Spleen (tissue), 11 donors: ENCODE measurements around the gene LRRN4CL. TPM values are rescaled to one million over a fixed set of nuclear protein-coding genes. Genes with fewer than 3 reads are reported as not detected.
A peak's percentile ranks its signal among the peaks of the same experiment; 100 is the strongest.

Experiments
- DNase-seq: peaks from one replicate; pipeline ENCODE4 v3.0.0-alpha.2; 2020
- H3K27ac ChIP-seq, 8 donors: fragments of 200-600 bp; sonication (generic) in 7 of 8; 1 replicate in 4 of 8; 2 replicates in 4 of 8; pipeline versions ENCODE4 v1.5.0 to v1.8.0; 2016 to 2021; ENCODE audit warnings: inconsistent platforms in 4 of 8, mild to moderate bottlenecking in 4 of 8, moderate library complexity in 1 of 8
- H3K27me3 ChIP-seq, 7 donors: fragments of 200-600 bp; sonication (generic) in 6 of 7; replicated peaks in 1 of 7; 1 replicate in 4 of 7; 2 replicates in 3 of 7; pipeline versions ENCODE4 v1.5.0 to v1.8.0; 2016 to 2021; ENCODE audit warnings: inconsistent platforms in 3 of 7, mild to moderate bottlenecking in 1 of 7
- H3K36me3 ChIP-seq, 6 donors: fragments of 200-600 bp; sonication (generic) in 5 of 6; 1 replicate in 4 of 6; 2 replicates in 2 of 6; pipeline versions ENCODE4 v1.5.0 to v1.8.0; 2016 to 2021; ENCODE audit warnings: inconsistent platforms in 2 of 6
- H3K4me1 ChIP-seq, 6 donors: fragments of 200-600 bp; sonication (generic) in 5 of 6; 1 replicate in 3 of 6; 2 replicates in 3 of 6; pipeline versions ENCODE4 v1.5.0 to v1.8.0; 2016 to 2021; ENCODE audit warnings: inconsistent platforms in 3 of 6
- H3K4me3 ChIP-seq, 8 donors: fragments of 200-600 bp; sonication (generic) in 7 of 8; 1 replicate in 4 of 8; 2 replicates in 4 of 8; pipeline versions ENCODE4 v1.5.0 to v1.8.0; 2016 to 2021; ENCODE audit warnings: inconsistent platforms in 4 of 8, mild to moderate bottlenecking in 4 of 8, moderate library complexity in 2 of 8
- H3K9me3 ChIP-seq, 8 donors: fragments of 200-600 bp; sonication (generic) in 7 of 8; 1 replicate in 4 of 8; 2 replicates in 4 of 8; pipeline versions ENCODE4 v1.5.0 to v1.8.0; 2016 to 2021; ENCODE audit warnings: inconsistent platforms in 4 of 8
- CTCF ChIP-seq, 11 experiments: fragments of 200-600 bp in 7 of 11; fragments of 450-650 bp in 4 of 11; sonication (generic) in 4 of 11; IDR thresholded peaks in 8 of 11; conservative IDR thresholded peaks in 3 of 11; 1 replicate in 7 of 11; 2 replicates in 4 of 11; pipeline versions ENCODE4 v1.4.0 to v1.8.0; 2016 to 2021; ENCODE audit warnings: antibody characterized with exemption in 11 of 11, inconsistent platforms in 4 of 11, mild to moderate bottlenecking in 1 of 11
- POLR2A ChIP-seq, 3 donors: fragments of 450-650 bp; IDR thresholded peaks; one replicate each; pipeline ENCODE4 v1.5.1; 2017; ENCODE audit warnings: antibody characterized with exemption in 3 of 3, mild to moderate bottlenecking in 1 of 3
- POLR2AphosphoS5 ChIP-seq, 3 donors: sonication (generic); formaldehyde crosslinking; IDR thresholded peaks; one replicate each; pipeline ENCODE4 v1.5.1; 2017; ENCODE audit warnings: antibody characterized with exemption in 3 of 3
- WGBS, 5 donors: extraction: QIAGEN DNeasy Blood & Tissue Kit in 3 of 5; methylation state at CpG; one replicate each; pipeline versions ENCODE4 v1.1.5 to v1.1.7; 2013 to 2018; 5-methylcytosine and 5-hydroxymethylcytosine counted together
- intact Hi-C: fragments of 100-400 bp; cut with DNase I; formaldehyde crosslinking; loops from one replicate; pipeline ENCODE4 v1.15.0; 2023; ENCODE audit warnings: low total_unique reads
- polyA plus RNA-seq, 3 donors: library from polyadenylated mRNA; stranded (reverse); fragments of 200-250 nt; gene quantifications; one replicate each; pipeline ENCODE4 v1.2.1, GENCODE V29; 2013
- total RNA-seq, 7 donors: library from RNA; depleted of rRNA in 3 of 7; stranded (reverse); fragments of >200 nt in 3 of 7; fragmentation: NEBNext Ultra II Directional in 4 of 7; extraction: Animal tissue kit (Norgen Biotek cat#: 25700) in 4 of 7; gene quantifications; one replicate each; pipeline versions ENCODE4 v1.1.0 to v1.2.1, GENCODE V29; 2016 to 2021
- donor health status: healthy with polysubstance abuse.
- donor health status: DM: no; HTN: no; CAD: no; lungs with moderate emphysema.
- donor health status: DM: no; HTN: no; CAD: no.
- donor health status: Bipolar disorder and iron deficiency.
- donor health status: healthy.
- donor health status: DM: no; HTN: no; CAD: no.
- donor health status: DM: yes; HTN: yes; CAD: no.

The LRRN4CL gene
- total and polyA plus RNA-seq, 10 donors: 0.04 to 0.48 (median 0.17) TPM; not detected in 7

GRCh38 chr11:62664405-62665074, 24.8 kb downstream of the LRRN4CL start:
- Histone ChIP-seq H3K27me3 (no peaks in the 10 kb centered on the region), H3K4me3 (peak overlapping the region; percentile 73 to 91 (median 82)), H3K9me3 (no peaks in the 10 kb centered on the region), H3K4me1 (peaks cover 25 to 66% (median 48%) of the 10 kb centered on the region in 6 donors), H3K36me3 (peaks cover 0 to 47% (median 19%) of the 10 kb centered on the region in 6 donors), H3K27ac (peak overlapping the region; percentile 87 to 96 (median 94))
- TF ChIP-seq POLR2AphosphoS5 (IDR thresholded peaks at IDR 0.05): no peak
- no peak for TF ChIP-seq POLR2A (IDR thresholded peaks at IDR 0.05)
- no peak for TF ChIP-seq CTCF (IDR thresholded peaks at IDR 0.05 in 8 of 11, conservative IDR thresholded peaks at IDR 0.05 in 3 of 11)
- DNase-seq: no peak
- intact Hi-C loops: no loop called here
- 2 to 5% (median 2%) methylated on average over 18 to 36 of the region's 36 CpGs for WGBS, 5 donors

GRCh38 chr11:62656796-62657429, 32.4 kb downstream of the LRRN4CL start:
- no peak for DNase-seq
- peaks cover 0 to 16% (median 4%) of the 10 kb centered on the region in 6 donors for H3K36me3 ChIP-seq
- TF ChIP-seq POLR2A (IDR thresholded peaks at IDR 0.05) (no peak), POLR2AphosphoS5 (IDR thresholded peaks at IDR 0.05) (no peak), CTCF (IDR thresholded peaks at IDR 0.05 in 8 of 11, conservative IDR thresholded peaks at IDR 0.05 in 3 of 11) (no peak)
- intact Hi-C loops: no loop called here
- H3K4me1 ChIP-seq: peaks cover 5 to 20% (median 12%) of the 10 kb centered on the region in 6 donors
- 51 to 69% (median 62%) methylated on average over 5 of the region's 5 CpGs for WGBS, 5 donors
- H3K4me3 ChIP-seq: no peak overlapping the region
- no peak overlapping the region for H3K27ac ChIP-seq
- H3K27me3 ChIP-seq: no peaks in the 10 kb centered on the region
- no peaks in the 10 kb centered on the region for H3K9me3 ChIP-seq

- 84 to 93% (median 86%) methylated on average over 11 of the region's 11 CpGs for WGBS, 5 donors
- DNase-seq: peak; percentile 41
Measured at GRCh38 chr11:62654297-62654696, 35.0 kb downstream of the LRRN4CL start.

More at GRCh38 chr11:62654297-62654696, 35.0 kb downstream of the LRRN4CL start:
- no peaks in the 10 kb centered on the region for H3K9me3 ChIP-seq
- TF ChIP-seq POLR2AphosphoS5 (IDR thresholded peaks at IDR 0.05): no peak
- TF ChIP-seq POLR2A (IDR thresholded peaks at IDR 0.05): no peak
- TF ChIP-seq CTCF (IDR thresholded peaks at IDR 0.05 in 8 of 11, conservative IDR thresholded peaks at IDR 0.05 in 3 of 11): no peak
- intact Hi-C loops: no loop called here
- peaks cover 0 to 15% (median 6%) of the 10 kb centered on the region in 6 donors for H3K36me3 ChIP-seq
- H3K27ac ChIP-seq: peak overlapping the region in 1 of 8 donors; percentile 96
- H3K4me3 ChIP-seq: peak overlapping the region in 1 of 8 donors; percentile 22
- no peaks in the 10 kb centered on the region for H3K27me3 ChIP-seq
- H3K4me1 ChIP-seq: peaks cover 11 to 44% (median 26%) of the 10 kb centered on the region in 6 donors
